NB4 (cell line): ENCODE results near the gene DIO3.

ENCODE experiments used
- CTCF ChIP-seq: IDR thresholded peaks from one replicate; pipeline ENCODE4 v1.5.1; 2012; ENCODE audit warnings: low read depth, low read length
- MYC ChIP-seq: IDR thresholded peaks from 2 replicates; pipeline ENCODE4 v1.6.1; 2011; ENCODE audit warnings: low read depth, low read length
- POLR2A ChIP-seq: IDR thresholded peaks from 2 replicates; pipeline ENCODE4 v1.6.1; 2011; ENCODE audit warnings: mild to moderate bottlenecking; ENCODE audit not compliant: insufficient read length; ENCODE audit errors: extremely low read depth
- TF ChIP-seq, protein P1 (sequence below): IDR thresholded peaks from 2 replicates; pipeline ENCODE4 v1.6.1; 2011; ENCODE audit warnings: low read depth, low read length

GRCh38 chr14:101605836-101606235, 44.5 kb downstream of the DIO3 start:
- TF ChIP-seq CTCF (no peak), POLR2A (no peak), MYC (no peak)
- TF ChIP-seq, protein P1, sequence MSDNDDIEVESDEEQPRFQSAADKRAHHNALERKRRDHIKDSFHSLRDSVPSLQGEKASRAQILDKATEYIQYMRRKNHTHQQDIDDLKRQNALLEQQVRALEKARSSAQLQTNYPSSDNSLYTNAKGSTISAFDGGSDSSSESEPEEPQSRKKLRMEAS, result no peak
